PC-3 (cell line): ENCODE data around the gene PCNT.

ENCODE experiments used
- CTCF ChIP-seq: fragments of 300-600 bp; sonication (generic); conservative IDR thresholded peaks from 2 replicates; pipeline ENCODE4 v1.5.1; 2017; ENCODE audit warnings: antibody characterized with exemption, low read depth, mild to moderate bottlenecking, low read length
- EZH2 ChIP-seq: fragments of 300-600 bp; sonication (generic); IDR thresholded peaks from one replicate; pipeline ENCODE4 v1.6.1; 2017; ENCODE audit warnings: antibody characterized with exemption, mild to moderate bottlenecking, low read length; ENCODE audit not compliant: unreplicated experiment

GRCh38 chr21:46437511-46437910, 113.6 kb downstream of the PCNT start:
- no peak for TF ChIP-seq CTCF
- no peak for TF ChIP-seq EZH2
